Measurements from ENCODE around the gene TIMELESS.

GRCh38 chr12:56484566-56484965 lies 35.3 kb upstream of the TIMELESS start:
- TF ChIP-seq CTCF (conservative IDR thresholded peaks at IDR 0.05 in 1 of 2, IDR thresholded peaks at IDR 0.05 in 1 of 2; ENCODE audit: extremely low read depth in 1 of 2, insufficient read depth in 1 of 2, low read depth in 1 of 2, low read length in 2 of 2) (no peak), EZH2 (IDR thresholded peaks at IDR 0.05; ENCODE audit: borderline replicate concordance, low read length) (no peak)
